WTC11 (cell line): Measurements from ENCODE around the gene ILK.

Source experiments
- AFF4 ChIP-seq: sonication (generic); formaldehyde crosslinking; IDR thresholded peaks from 2 replicates; pipeline ENCODE4 v1.8.1; 2023; ENCODE audit warnings: mild to moderate bottlenecking, missing genetic modification reagents, borderline replicate concordance
- CREB1 ChIP-seq: sonication (generic); formaldehyde crosslinking; IDR thresholded peaks from 2 replicates; pipeline ENCODE4 v1.8.0; 2023; ENCODE audit warnings: mild to moderate bottlenecking, missing genetic modification reagents
- CREM ChIP-seq: sonication (generic); formaldehyde crosslinking; IDR thresholded peaks from 2 replicates; pipeline ENCODE4 v1.8.1; 2022; ENCODE audit warnings: mild to moderate bottlenecking, missing genetic modification reagents, moderate library complexity
- CTCF ChIP-seq: fragments of 200-600 bp; IDR thresholded peaks from 2 replicates; pipeline ENCODE4 v1.8.0; 2022; ENCODE audit warnings: antibody characterized with exemption
- SP1 ChIP-seq: sonication (generic); formaldehyde crosslinking; conservative IDR thresholded peaks from 2 replicates; pipeline ENCODE4 v1.8.1; 2022; ENCODE audit warnings: missing genetic modification reagents
- ZNF138 ChIP-seq: sonication (generic); formaldehyde crosslinking; conservative IDR thresholded peaks from 2 replicates; pipeline ENCODE4 v1.8.1; 2022; ENCODE audit warnings: mild to moderate bottlenecking, moderate library complexity, missing genetic modification reagents

- TF ChIP-seq CTCF = no peak
- TF ChIP-seq AFF4 (CRISPR knock-in tag) = no peak
- TF ChIP-seq ZNF138 (CRISPR knock-in tag) = no peak
- no peak for TF ChIP-seq CREB1 (CRISPR knock-in tag)
- no peak for TF ChIP-seq CREM (CRISPR knock-in tag)
- no peak for TF ChIP-seq SP1 (CRISPR knock-in tag)
These were observed 28.8 kb downstream of the ILK start for GRCh38 chr11:6632116-6633073.
